SIG-M5 treated with dmso at 0.1 percent for 504 hours (cell line): ENCODE measurements around the gene MICU1.
"Not testable (repeated sequence)": the region's sequence is repeated elsewhere in the genome, so short reads cannot be mapped to it uniquely, and the experiment has no call there.

Source experiments
- DNase-seq: peaks from one replicate; lab custom pipeline; 2025; ENCODE audit not compliant: unreplicated experiment; lab: John Stamatoyannopoulos, UW

MICU1 gene

GRCh38 chr10:72508033-72508432, 117.8 kb downstream of the MICU1 start:
- no peak for DNase-seq

DNA sequence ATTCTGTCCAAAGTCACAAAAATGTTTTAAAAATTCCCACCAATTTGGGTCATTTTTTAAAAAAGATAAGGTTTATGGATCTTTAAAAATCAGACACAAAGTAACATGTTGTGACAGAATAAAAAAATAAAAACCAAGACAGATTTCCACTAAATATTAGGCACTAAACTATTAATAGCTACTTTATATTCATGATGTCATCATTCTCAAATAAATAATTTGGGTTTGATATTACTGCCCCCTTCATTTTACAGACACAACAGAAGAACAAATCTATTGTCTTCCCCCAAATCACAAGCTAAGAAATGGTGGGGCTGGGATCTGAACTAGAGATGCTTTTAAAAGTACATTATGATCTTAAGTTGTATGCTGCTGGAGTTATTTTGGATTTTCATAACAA, 119.4 kb downstream of the MICU1 start:
- DNase-seq, result no peak

- DNase-seq, result no peak
Observed at GRCh38 chr10:72505435-72505834, 120.4 kb downstream of the MICU1 start.

- no peak for DNase-seq
Observed at GRCh38 chr10:72503694-72504438, 122.0 kb downstream of the MICU1 start.

- DNase-seq, result peak; percentile 88
Observed at GRCh38 chr10:72503241-72503640, 122.6 kb downstream of the MICU1 start.

DNA sequence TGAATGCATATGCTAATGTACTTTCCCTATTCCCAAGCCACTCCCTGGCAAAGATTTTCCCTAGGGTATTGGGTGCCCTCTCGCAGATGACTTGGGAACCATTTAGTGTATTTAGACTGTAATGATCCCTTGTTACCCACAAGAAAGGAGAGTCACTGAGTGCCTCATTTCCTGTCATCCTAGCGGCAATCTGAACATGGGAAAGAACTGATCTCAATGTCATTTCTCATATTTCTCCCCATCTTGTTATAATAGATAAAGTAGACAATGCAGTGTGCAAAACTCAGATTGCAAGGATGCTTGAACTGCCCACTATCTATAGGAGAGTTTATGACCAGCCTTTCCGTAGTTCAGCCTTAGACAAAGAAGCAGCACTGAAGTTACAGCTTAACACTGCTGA, 123.3 kb downstream of the MICU1 start:
- DNase-seq, result no peak

DNA sequence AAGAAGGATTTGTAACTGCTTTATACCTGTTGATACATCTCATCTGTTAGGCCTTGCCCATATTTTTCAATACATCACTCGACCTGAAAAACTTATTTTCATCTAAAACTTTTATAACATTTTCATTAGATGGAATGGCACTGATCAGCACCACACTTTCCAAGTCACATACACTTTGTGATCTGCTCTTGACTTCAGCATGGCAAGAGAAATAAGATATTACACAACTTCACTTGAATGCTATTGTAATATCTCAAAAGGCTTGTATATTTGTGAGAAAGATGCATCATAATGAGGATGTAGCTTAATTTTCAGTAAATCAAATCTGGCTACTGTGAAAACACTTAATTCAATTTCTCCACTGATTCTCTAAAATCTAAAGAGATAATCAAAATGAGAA, 126.2 kb downstream of the MICU1 start:
- peak; percentile 1 for DNase-seq

GRCh38 chr10:72490951-72491350, 134.9 kb downstream of the MICU1 start:
- peak; percentile 56 for DNase-seq

- DNase-seq, result no peak
Observed at GRCh38 chr10:72487521-72487920, 138.4 kb downstream of the MICU1 start.

- DNase-seq, result no peak
Observed at GRCh38 chr10:72487116-72487515, 138.8 kb downstream of the MICU1 start.

DNA sequence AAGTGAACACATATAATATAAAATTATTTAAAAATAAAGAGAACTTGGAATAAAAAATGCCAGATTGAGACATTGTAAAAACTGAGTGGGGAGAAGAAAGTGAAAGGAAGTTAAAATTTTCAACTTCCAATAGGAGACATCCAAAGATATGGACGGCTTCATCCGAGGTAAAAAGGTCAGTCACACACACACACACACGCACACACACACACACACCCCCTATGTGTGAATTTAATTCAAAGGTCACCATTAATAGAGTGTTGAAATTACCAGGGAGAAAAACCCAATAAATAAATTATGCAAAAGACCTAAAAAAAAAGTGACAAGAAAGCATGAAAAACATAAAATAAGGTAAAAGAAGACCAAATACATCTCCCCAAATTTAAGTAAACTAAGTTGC, 140.2 kb downstream of the MICU1 start:
- no peak for DNase-seq

GRCh38 chr10:72484521-72484920, 141.4 kb downstream of the MICU1 start:
- DNase-seq, result no peak

- DNase-seq, result peak; percentile 86
Observed at GRCh38 chr10:72483471-72483870, 142.4 kb downstream of the MICU1 start.

DNA sequence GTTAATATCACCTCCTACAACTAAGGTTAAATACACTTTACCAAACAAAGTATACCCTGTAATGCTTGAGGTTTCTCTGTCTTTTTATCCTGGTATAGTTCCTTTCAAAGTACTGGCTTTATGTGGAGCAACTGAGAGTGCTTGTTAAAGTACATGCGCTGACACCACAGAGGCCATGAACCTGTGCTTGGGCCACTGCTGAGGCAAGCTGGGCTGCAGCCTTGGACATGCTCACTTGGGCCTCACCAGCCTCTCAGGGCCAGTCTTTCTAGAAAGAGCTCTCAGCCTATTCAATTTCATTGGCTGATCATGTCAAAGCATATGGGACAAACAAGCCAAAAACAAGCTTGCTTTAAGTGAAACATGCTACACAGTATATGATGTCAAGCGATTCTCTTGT, 145.0 kb downstream of the MICU1 start:
- no peak for DNase-seq

DNA sequence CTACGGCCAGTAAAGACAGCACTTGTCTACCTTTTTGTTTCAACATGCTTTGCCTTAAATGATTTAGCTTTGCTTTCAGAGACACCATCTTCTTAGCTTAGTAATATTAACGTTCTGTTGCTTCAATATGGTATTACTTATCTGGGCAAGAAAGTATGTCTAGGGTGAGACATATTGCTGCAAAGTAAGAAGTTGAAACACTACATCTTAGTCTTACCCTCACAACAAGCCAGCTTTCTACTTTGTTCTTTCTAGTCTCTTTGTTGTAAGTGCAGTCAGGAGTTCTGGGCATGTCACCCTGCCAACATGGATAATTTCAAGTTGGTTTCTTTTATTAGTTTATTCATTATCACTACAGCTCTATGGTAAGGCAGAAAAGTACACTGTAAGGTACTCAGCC, 148.4 kb downstream of the MICU1 start:
- DNase-seq, result no peak

GRCh38 chr10:72472306-72472705, 153.6 kb downstream of the MICU1 start:
- DNase-seq, result peak; percentile 14

- peak; percentile 80 for DNase-seq
Observed at GRCh38 chr10:72470666-72471065, 155.2 kb downstream of the MICU1 start.

GRCh38 chr10:72467064-72467463, 158.8 kb downstream of the MICU1 start:
- DNase-seq, result not testable (repeated sequence)

- no peak for DNase-seq
Observed at GRCh38 chr10:72466018-72466417, 159.9 kb downstream of the MICU1 start.

DNA sequence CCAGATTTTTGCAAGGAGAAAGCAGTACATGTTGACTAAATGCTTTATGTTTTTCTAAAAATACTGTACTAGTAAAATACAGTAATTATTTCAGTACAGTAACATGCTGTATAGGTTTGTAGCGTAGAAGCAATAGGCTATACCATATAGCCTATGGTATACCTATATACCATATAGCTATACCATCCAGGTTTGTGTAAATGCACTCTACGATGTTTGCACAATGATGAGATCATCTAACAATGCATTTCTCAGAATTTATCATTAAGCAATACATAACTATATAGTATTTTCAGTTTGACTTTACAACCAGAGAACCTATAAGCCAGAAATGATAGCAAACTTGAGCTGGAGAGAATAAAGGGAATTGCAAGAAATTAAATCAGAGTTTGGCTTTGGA, 161.4 kb downstream of the MICU1 start:
- no peak for DNase-seq

DNA sequence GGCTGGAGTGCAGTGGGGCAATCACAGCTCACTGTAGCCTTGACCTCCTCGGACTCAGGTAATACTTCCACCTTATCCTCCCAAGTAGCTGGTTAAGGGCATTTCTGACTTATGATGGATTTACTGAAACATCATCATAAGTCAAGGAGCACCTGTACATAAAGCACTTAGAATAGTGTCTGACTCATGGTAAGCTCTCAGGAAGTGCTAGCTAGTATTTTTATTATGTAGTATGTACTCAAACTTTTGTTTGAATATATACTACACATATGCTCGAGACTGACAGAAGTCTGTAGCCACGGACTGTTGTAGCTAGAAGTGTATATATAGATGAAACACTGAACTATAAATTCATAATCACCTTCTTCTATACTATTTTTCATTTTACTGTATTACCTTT, 163.6 kb downstream of the MICU1 start:
- no peak for DNase-seq

DNA sequence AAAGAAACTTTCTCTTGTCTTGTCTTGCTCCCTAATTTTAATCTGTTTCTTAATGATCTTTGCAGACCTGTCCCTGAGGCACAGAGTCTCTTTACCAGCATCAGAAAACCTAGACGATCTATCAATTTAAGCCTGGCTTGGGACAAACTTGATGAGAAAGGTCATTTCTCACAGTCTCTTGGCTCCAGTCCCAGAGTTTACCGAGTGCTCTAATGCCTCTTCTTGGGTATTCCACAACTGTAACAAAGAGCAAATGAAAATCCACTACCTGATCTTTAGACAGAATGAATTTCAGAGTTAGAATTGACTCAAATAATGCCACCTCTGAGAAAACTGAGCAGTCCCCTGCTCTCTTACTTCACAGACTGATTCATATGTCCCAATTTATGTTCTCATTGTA, 164.8 kb downstream of the MICU1 start:
- no peak for DNase-seq

DNA sequence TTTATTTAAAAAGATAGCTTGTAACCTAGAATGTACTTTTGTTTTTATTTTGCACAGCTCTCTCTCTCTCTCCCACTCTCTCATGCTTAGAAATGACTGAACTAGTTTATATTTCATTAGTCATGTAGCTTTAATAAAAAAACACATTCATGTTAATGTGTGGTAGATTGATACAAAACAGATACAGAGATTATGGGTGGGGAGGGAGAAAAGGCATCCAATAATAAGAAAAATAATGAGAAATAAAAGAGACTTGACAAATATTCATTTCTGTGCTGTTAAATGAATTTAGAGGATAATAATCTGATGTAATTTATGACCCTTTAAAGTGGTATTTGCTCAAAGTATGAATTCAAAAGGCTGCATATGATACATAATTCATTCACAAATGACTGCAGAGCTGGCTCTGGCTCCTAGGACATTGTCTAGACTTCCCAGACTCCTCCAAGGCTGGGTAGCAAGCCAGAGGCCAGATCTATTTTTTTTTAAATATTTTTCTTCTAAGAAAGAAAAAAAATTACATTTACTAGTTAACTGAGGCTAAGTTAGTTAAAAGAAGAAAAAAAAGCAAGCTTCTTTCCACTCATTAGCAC, 165.5 kb downstream of the MICU1 start:
- no peak for DNase-seq
